CD4-positive, alpha-beta memory T cell (primary cell): ENCODE data around the gene TRIL. TPM values are rescaled to one million over a fixed set of nuclear protein-coding genes. Genes with fewer than 3 reads are reported as not detected.

Experiments used
- CTCF ChIA-PET: fragments of 350-600 bp; sonication (Branson Sonifier 250); formaldehyde crosslinking; loops from one replicate; lab custom pipeline; 2021; ENCODE audit warnings: inconsistent platforms; ENCODE audit not compliant: partially characterized antibody; lab: Charles Lee
- POLR2A ChIA-PET: fragments of 350-600 bp; sonication (Branson Sonifier 250); formaldehyde crosslinking; loops from one replicate; lab custom pipeline; 2021; ENCODE audit not compliant: partially characterized antibody; lab: Charles Lee
- DNase-seq, 5 donors: peaks; one replicate each; pipeline versions ENCODE4 v3.0.0 to v3.0.0-alpha.2; 2020 to 2022; ENCODE audit warnings: mixed read lengths in 1 of 5
- H3K27ac ChIP-seq: one replicate; pipeline ENCODE4 v1.7.0; 2013; ENCODE audit warnings: low read depth, low read length
- H3K27me3 ChIP-seq: 2 replicates; pipeline ENCODE4 v1.7.0; 2013; ENCODE audit warnings: mild to moderate bottlenecking, low read length, moderate library complexity; ENCODE audit not compliant: insufficient read depth
- H3K36me3 ChIP-seq: 2 replicates; pipeline ENCODE4 v1.7.0; 2013; ENCODE audit warnings: mild to moderate bottlenecking, low read length, moderate library complexity; ENCODE audit not compliant: insufficient read depth
- H3K4me1 ChIP-seq: 2 replicates; pipeline ENCODE4 v1.7.0; 2013; ENCODE audit warnings: mild to moderate bottlenecking, low read length, moderate library complexity; ENCODE audit not compliant: insufficient read depth
- H3K4me3 ChIP-seq, 2 donors: one replicate each; pipeline ENCODE4 v1.7.0; 2013; ENCODE audit warnings: low read length in 2 of 2, mild to moderate bottlenecking in 1 of 2
- H3K9me3 ChIP-seq, 2 donors: one replicate each; pipeline ENCODE4 v1.7.0; 2013; ENCODE audit warnings: low read length in 2 of 2, control low read depth in 1 of 2; ENCODE audit not compliant: control insufficient read depth in 1 of 2
- H3K27ac Mint-ChIP-seq, 7 donors: one replicate each; pipeline ENCODE4 v1.8.0; 2020 to 2021; ENCODE audit warnings: mixed read lengths in 7 of 7, mild to moderate bottlenecking in 6 of 7, inconsistent platforms in 3 of 7, moderate library complexity in 3 of 7
- H3K27me3 Mint-ChIP-seq, 2 donors: one replicate each; pipeline ENCODE4 v1.8.0; 2020 to 2021; ENCODE audit warnings: mixed read lengths in 2 of 2
- H3K36me3 Mint-ChIP-seq, 2 donors: one replicate each; pipeline ENCODE4 v1.8.0; 2020 to 2021; ENCODE audit warnings: mixed read lengths in 2 of 2, inconsistent platforms in 1 of 2, mild to moderate bottlenecking in 1 of 2
- H3K4me1 Mint-ChIP-seq, 4 donors: one replicate each; pipeline ENCODE4 v1.8.0; 2020 to 2021; ENCODE audit warnings: mixed read lengths in 4 of 4, mild to moderate bottlenecking in 1 of 4
- H3K4me3 Mint-ChIP-seq, 8 donors: one replicate each; pipeline ENCODE4 v1.8.0; 2020 to 2021; ENCODE audit warnings: mixed read lengths in 8 of 8, mild to moderate bottlenecking in 7 of 8, moderate library complexity in 6 of 8, inconsistent platforms in 3 of 8
- H3K9me3 Mint-ChIP-seq, 8 donors: one replicate each; pipeline ENCODE4 v1.8.0; 2020 to 2021; ENCODE audit warnings: mixed read lengths in 8 of 8, mild to moderate bottlenecking in 5 of 8, inconsistent platforms in 3 of 8, moderate library complexity in 1 of 8
- intact Hi-C: fragments of 100-400 bp; cut with micrococcal nuclease; formaldehyde crosslinking; loops from one replicate; pipeline ENCODE4 v1.15.1; 2023
- polyA plus RNA-seq, 2 donors: library from polyadenylated mRNA; unstranded; fragments of 300-500 nt; fragmentation: Illumina TruSeq; gene quantifications; one replicate each; pipeline ENCODE4 v1.2.3, GENCODE V29; 2021
- total RNA-seq, 2 experiments: library from RNA; stranded (reverse); gene quantifications; one replicate each; pipeline ENCODE4 v1.2.3, GENCODE V29; 2021

The TRIL gene
- total and polyA plus RNA-seq, 4 experiments from 2014 or later = not detected

GRCh38 chr7:28905464-28905863 is 52.7 kb downstream of the TRIL start:
- Mint-ChIP-seq H3K27ac (no peak overlapping the region), H3K36me3 (no peaks in the 10 kb centered on the region), H3K9me3 (no peaks in the 10 kb centered on the region), H3K4me3 (no peak overlapping the region), H3K27me3 (peaks cover 7 to 8% of the 10 kb centered on the region in 2 donors), H3K4me1 (no peaks in the 10 kb centered on the region)
- Histone ChIP-seq H3K4me3 (no peak overlapping the region), H3K27ac (no peak overlapping the region), H3K9me3 (no peaks in the 10 kb centered on the region), H3K36me3 (no peaks in the 10 kb centered on the region), H3K4me1 (no peaks in the 10 kb centered on the region), H3K27me3 (no peaks in the 10 kb centered on the region)
- CTCF ChIA-PET = interaction anchor here (1.6 to 2.7 kb wide), 2 partner anchors 16 to 21 kb away, joined by 4 to 12 read pairs; no protein-coding TSS in a partner anchor
- intact Hi-C loops = no loop called here
- DNase-seq = no peak
- POLR2A ChIA-PET = no interaction called here

- Mint-ChIP-seq H3K36me3 (no peaks in the 10 kb centered on the region), H3K4me1 (no peaks in the 10 kb centered on the region), H3K27ac (no peak overlapping the region), H3K27me3 (peaks cover 7 to 8% of the 10 kb centered on the region in 2 donors), H3K4me3 (no peak overlapping the region), H3K9me3 (no peaks in the 10 kb centered on the region)
- Histone ChIP-seq H3K9me3 (no peaks in the 10 kb centered on the region), H3K4me1 (no peaks in the 10 kb centered on the region), H3K4me3 (no peak overlapping the region), H3K36me3 (no peaks in the 10 kb centered on the region), H3K27ac (no peak overlapping the region), H3K27me3 (no peaks in the 10 kb centered on the region)
- no peak for DNase-seq
- intact Hi-C loops = no loop called here
- POLR2A ChIA-PET = no interaction called here
- CTCF ChIA-PET = interaction anchor here (1.3 to 1.5 kb wide), 2 partner anchors 17 to 19 kb away, joined by 3 to 4 read pairs; no protein-coding TSS in a partner anchor
Observed at GRCh38 chr7:28904578-28905048, 53.5 kb downstream of the TRIL start.

- Histone ChIP-seq H3K27me3 (no peaks in the 10 kb centered on the region), H3K4me3 (no peak overlapping the region), H3K4me1 (no peaks in the 10 kb centered on the region), H3K9me3 (no peaks in the 10 kb centered on the region), H3K27ac (no peak overlapping the region), H3K36me3 (no peaks in the 10 kb centered on the region)
- Mint-ChIP-seq H3K9me3 (no peaks in the 10 kb centered on the region), H3K4me1 (no peaks in the 10 kb centered on the region), H3K4me3 (no peak overlapping the region), H3K27me3 (peaks cover 7 to 10% of the 10 kb centered on the region in 2 donors), H3K27ac (no peak overlapping the region), H3K36me3 (no peaks in the 10 kb centered on the region)
- ChIA-PET CTCF (interaction anchor here (1.2 to 1.5 kb wide), 4 partner anchors 13 to 22 kb away, joined by 3 to 4 read pairs (median 4); no protein-coding TSS in a partner anchor), POLR2A (no interaction called here)
- intact Hi-C loops = no loop called here
- DNase-seq = no peak
Observed at GRCh38 chr7:28903730-28904577, 54.2 kb downstream of the TRIL start.

Other genes with a start within 250 kb of the TRIL start
- gene CPVL, start 188.2 kb upstream of the TRIL start, total RNA-seq = 1 to 10 TPM; 1.3 to 1.6 TPM
- under 1 TPM in 1 of 2 donors, not detected in 1; 0.61 TPM for gene CPVL, start 188.2 kb upstream of the TRIL start, polyA plus RNA-seq
- 1 to 10 TPM; 4.9 to 7.6 TPM for gene CHN2, start 236.4 kb upstream of the TRIL start, total RNA-seq
- 1 to 10 TPM; 1.8 to 2.1 TPM for gene CHN2, start 236.4 kb upstream of the TRIL start, polyA plus RNA-seq